Frontal cortex (tissue), 4 donors: ENCODE results near the gene FHIT. TPM values are rescaled to one million over a fixed set of nuclear protein-coding genes. Genes with fewer than 3 reads are reported as not detected.

ENCODE experiments used
- DNase-seq, 2 donors: peaks; one replicate each; pipeline ENCODE4 v3.0.0; 2012; ENCODE audit warnings: low spot score in 2 of 2
- FAIRE-seq: peaks from 2 replicates; lab custom pipeline; 2012; peaks lifted over from hg19 to GRCh38; lab: Jason Lieb, UNC
- total RNA-seq: library from RNA; depleted of rRNA; stranded (reverse); fragments of >200 nt; gene quantifications from one replicate; pipeline ENCODE4 v1.2.3, GENCODE V29; 2014
- donor health status: control.
- donor health status: control.
- donor health status: control.

Gene FHIT
- total RNA-seq, 1 donor from 2014 or later = 1.6 TPM

- FAIRE-seq (peak; percentile 15), DNase-seq (peak in 1 of 2 donors; percentile 7)
These were observed 1105.1 kb downstream of the FHIT start for GRCh38 chr3:60146121-60146520.

- FAIRE-seq = no peak
- DNase-seq = no peak
These were observed 1107.2 kb downstream of the FHIT start for GRCh38 chr3:60144071-60144470.

GRCh38 chr3:60142009-60142408, 1109.2 kb downstream of the FHIT start:
- FAIRE-seq (no peak), DNase-seq (no peak)

GRCh38 chr3:60140160-60140559, 1111.1 kb downstream of the FHIT start:
- no peak for FAIRE-seq
- DNase-seq = no peak

- DNase-seq (no peak), FAIRE-seq (no peak)
These were observed 1114.7 kb downstream of the FHIT start for GRCh38 chr3:60136601-60137000.

- FAIRE-seq = no peak
- DNase-seq = no peak
These were observed 1115.8 kb downstream of the FHIT start for GRCh38 chr3:60135474-60135873.

- FAIRE-seq = no peak
These were observed 1117.7 kb downstream of the FHIT start for GRCh38 chr3:60133269-60134162.

GRCh38 chr3:60131618-60132017, 1119.6 kb downstream of the FHIT start:
- FAIRE-seq = no peak
- no peak for DNase-seq

More at GRCh38 chr3:60133269-60134162, 1117.7 kb downstream of the FHIT start:
- DNase-seq = no peak

- no peak for DNase-seq
- no peak for FAIRE-seq
These were observed 1124.5 kb downstream of the FHIT start for GRCh38 chr3:60126511-60127304.

GRCh38 chr3:60125686-60126085, 1125.6 kb downstream of the FHIT start:
- DNase-seq (peak; percentile 6 to 8), FAIRE-seq (peak; percentile 44)

GRCh38 chr3:60120245-60120644, 1131.0 kb downstream of the FHIT start:
- FAIRE-seq = no peak

GRCh38 chr3:60114191-60114590, 1137.1 kb downstream of the FHIT start:
- FAIRE-seq (no peak), DNase-seq (peak in 1 of 2 donors; percentile 12)

More at GRCh38 chr3:60120245-60120644, 1131.0 kb downstream of the FHIT start:
- no peak for DNase-seq

- DNase-seq (no peak), FAIRE-seq (no peak)
These were observed 1144.0 kb downstream of the FHIT start for GRCh38 chr3:60107275-60107674.

- DNase-seq (no peak), FAIRE-seq (no peak)
These were observed 1149.1 kb downstream of the FHIT start for GRCh38 chr3:60102154-60102553.

GRCh38 chr3:60101621-60102020, 1149.6 kb downstream of the FHIT start:
- no peak for DNase-seq
- no peak for FAIRE-seq

GRCh38 chr3:60096403-60096802, 1154.8 kb downstream of the FHIT start:
- no peak for FAIRE-seq

GRCh38 chr3:60095930-60096329, 1155.3 kb downstream of the FHIT start:
- no peak for FAIRE-seq
- no peak for DNase-seq

More at GRCh38 chr3:60096403-60096802, 1154.8 kb downstream of the FHIT start:
- DNase-seq = no peak

GRCh38 chr3:60095516-60095915, 1155.7 kb downstream of the FHIT start:
- no peak for DNase-seq
- FAIRE-seq = no peak

GRCh38 chr3:60094392-60094947, 1156.8 kb downstream of the FHIT start:
- no peak for DNase-seq
- FAIRE-seq = no peak

- no peak for FAIRE-seq
- no peak for DNase-seq
These were observed 1160.7 kb downstream of the FHIT start for GRCh38 chr3:60090548-60090947.
